HCT116 (cell line): ENCODE data around the gene CENPM. TPM values are rescaled to one million over a fixed set of nuclear protein-coding genes. Genes with fewer than 3 reads are reported as not detected.

Experiments
- ATAC-seq: fragments of 200-7000 bp; cut with Tn5 transposase; 2 replicates; pipeline ENCODE4 v1.9.1; 2020; ENCODE audit warnings: mild to moderate bottlenecking, moderate library complexity
- BruUV-seq: library from RNA; stranded (reverse); fragments of 400-500 nt; replicated peaks from 2 replicates; lab custom pipeline; 2021; lab: Mats Ljungman, UMichigan
- CTCF ChIA-PET: fragments of 300-600 bp; sonication (Branson Sonifier 250); formaldehyde crosslinking; loops from one replicate; lab custom pipeline; 2021; ENCODE audit warnings: antibody characterized with exemption; lab: Charles Lee
- POLR2A ChIA-PET: fragments of 300-600, 350-600 bp; sonication (Branson Sonifier 250); formaldehyde crosslinking; loops from one replicate; lab custom pipeline; 2021; ENCODE audit warnings: antibody characterized with exemption; lab: Charles Lee
- RAD21 ChIA-PET, 2 experiments: fragments of 300-600 bp; sonication (Branson Sonifier 250); formaldehyde crosslinking; loops; one replicate each; lab custom pipeline; 2023; ENCODE audit warnings: low total read pairs in 2 of 2; ENCODE audit not compliant: uncharacterized antibody in 2 of 2, unreplicated experiment in 2 of 2, low non-redundant PET in 1 of 2; lab: Charles Lee
- DNase-seq: peaks from one replicate; pipeline ENCODE4 v3.0.0-alpha.2; 2010; ENCODE audit warnings: low read depth, low spot score
- H2AFZ ChIP-seq: fragments of 200-600 bp; shearing (Covaris generic), sonication (generic); 2 replicates; pipeline ENCODE4 v1.6.1; 2017; ENCODE audit warnings: low read depth, mixed run types, mixed read lengths, antibody characterized with exemption, low read length; ENCODE audit not compliant: poor library complexity, severe bottlenecking
- H3K27ac ChIP-seq: 2 replicates; pipeline ENCODE4 v1.5.1; 2012; ENCODE audit warnings: low read depth, low read length
- H3K27me3 ChIP-seq: fragments of 200-600 bp; sonication (generic); 2 replicates; pipeline ENCODE4 v1.6.1; 2016; ENCODE audit warnings: mixed run types, low read length, mixed read lengths; ENCODE audit not compliant: insufficient read depth
- H3K36me3 ChIP-seq, 2 experiments: fragments of 200-500 bp in 1 of 2; fragments of 200-600 bp in 1 of 2; sonication (Bioruptor generic) in 1 of 2; sonication (generic) in 1 of 2; 2 replicates each; pipeline versions ENCODE4 v1.5.1 to v1.6.1; 2014 to 2016; ENCODE audit warnings: low read length in 2 of 2, inconsistent platforms in 1 of 2, mixed read lengths in 1 of 2, mixed run types in 1 of 2; ENCODE audit not compliant: insufficient read depth in 2 of 2, control insufficient read depth in 1 of 2
- H3K4me1 ChIP-seq, 2 experiments: fragments of 200-600 bp in 1 of 2; sonication (generic) in 1 of 2; 2 replicates each; pipeline versions ENCODE4 v1.5.1 to v1.6.1; 2012 to 2017; ENCODE audit warnings: low read length in 2 of 2, inconsistent platforms in 1 of 2, mild to moderate bottlenecking in 1 of 2, mixed read lengths in 1 of 2, mixed run types in 1 of 2, moderate library complexity in 1 of 2; ENCODE audit not compliant: insufficient read depth in 2 of 2, control insufficient read depth in 1 of 2
- H3K4me2 ChIP-seq: fragments of 200-600 bp; sonication (generic); 2 replicates; pipeline ENCODE4 v1.6.1; 2017; ENCODE audit warnings: mixed run types, low read length, mixed read lengths
- H3K4me3 ChIP-seq, 2 experiments: fragments of 200-600 bp in 1 of 2; sonication (generic) in 1 of 2; replicated peaks in 1 of 2; 2 replicates each; pipeline ENCODE4 v1.5.1; 2011 to 2016; ENCODE audit warnings: low read length in 2 of 2, control low read depth in 1 of 2, low read depth in 1 of 2, mild to moderate bottlenecking in 1 of 2, mixed read lengths in 1 of 2, mixed run types in 1 of 2
- H3K79me2 ChIP-seq: fragments of 200-600 bp; sonication (generic); 2 replicates; pipeline ENCODE4 v1.6.1; 2017; ENCODE audit warnings: mild to moderate bottlenecking, mixed run types, low read length, moderate library complexity, mixed read lengths; ENCODE audit not compliant: insufficient read depth
- H3K9ac ChIP-seq: fragments of 200-600 bp; sonication (generic); 2 replicates; pipeline ENCODE4 v1.6.1; 2016; ENCODE audit warnings: low read length, mixed read lengths
- H3K9me2 ChIP-seq: fragments of 200-600 bp; sonication (generic), shearing (Covaris generic); 2 replicates; pipeline ENCODE4 v1.6.1; 2017; ENCODE audit warnings: mixed run types, mild to moderate bottlenecking, moderate library complexity; ENCODE audit not compliant: insufficient read depth
- H3K9me3 ChIP-seq, 2 experiments: fragments of 200-500 bp in 1 of 2; fragments of 200-600 bp in 1 of 2; sonication (Bioruptor generic) in 1 of 2; sonication (generic) in 1 of 2; 2 replicates each; pipeline ENCODE4 v1.6.1; 2014 to 2017; ENCODE audit warnings: low read length in 2 of 2, mixed read lengths in 2 of 2, inconsistent platforms in 1 of 2, low read depth in 1 of 2, mild to moderate bottlenecking in 1 of 2, mixed run types in 1 of 2, moderate library complexity in 1 of 2; ENCODE audit not compliant: control insufficient read depth in 1 of 2, insufficient read depth in 1 of 2
- H4K20me1 ChIP-seq: fragments of 200-600 bp; sonication (generic), shearing (Covaris generic); 2 replicates; pipeline ENCODE4 v1.6.1; 2017; ENCODE audit warnings: mixed run types, mild to moderate bottlenecking, moderate library complexity; ENCODE audit not compliant: insufficient read depth
- CBX3 ChIP-seq: IDR thresholded peaks from 2 replicates; pipeline ENCODE4 v1.6.1; 2012; ENCODE audit warnings: low read depth
- ELF1 ChIP-seq: IDR thresholded peaks from 2 replicates; pipeline ENCODE4 v1.6.1; 2012; ENCODE audit warnings: low read depth, borderline replicate concordance
- JUND ChIP-seq: IDR thresholded peaks from 2 replicates; pipeline ENCODE4 v1.6.1; 2012
- MAX ChIP-seq: IDR thresholded peaks from 2 replicates; pipeline ENCODE4 v1.6.1; 2012
- POLR2A ChIP-seq: IDR thresholded peaks from 2 replicates; pipeline ENCODE4 v1.7.0; 2011; ENCODE audit warnings: borderline replicate concordance; ENCODE audit not compliant: insufficient read depth, insufficient read length; ENCODE audit errors: extremely low read depth
- POLR2AphosphoS5 ChIP-seq: IDR thresholded peaks from 2 replicates; pipeline ENCODE4 v1.6.1; 2011; ENCODE audit warnings: mild to moderate bottlenecking, low read depth, low read length, moderate library complexity
- SIN3A ChIP-seq: IDR thresholded peaks from 2 replicates; pipeline ENCODE4 v1.6.1; 2012; ENCODE audit warnings: low read depth
- SP1 ChIP-seq: IDR thresholded peaks from 2 replicates; pipeline ENCODE4 v1.6.1; 2012; ENCODE audit warnings: low read depth
- YY1 ChIP-seq: IDR thresholded peaks from 2 replicates; pipeline ENCODE4 v1.6.1; 2011; ENCODE audit warnings: low read length, low read depth, moderate library complexity, mild to moderate bottlenecking; ENCODE audit not compliant: insufficient replicate concordance; ENCODE audit errors: extremely low read depth
- ZFX ChIP-seq: fragments of 450-650 bp; IDR thresholded peaks from 2 replicates; pipeline ENCODE4 v1.6.1; 2017
- intact Hi-C: fragments of 100-400 bp; cut with micrococcal nuclease; formaldehyde crosslinking; loops from 2 replicates; pipeline ENCODE4 v1.10.0; 2022
- total RNA-seq: library from RNA; stranded (reverse); gene quantifications from one replicate; pipeline ENCODE4 v1.2.1, GENCODE V29; 2021; ENCODE audit not compliant: unreplicated experiment
- TF ChIP-seq, protein P1 (sequence below): IDR thresholded peaks from 2 replicates; pipeline ENCODE4 v1.6.1; 2012

The CENPM gene
- total RNA-seq, 1 experiment from 2014 or later: 44.7 TPM

DNA sequence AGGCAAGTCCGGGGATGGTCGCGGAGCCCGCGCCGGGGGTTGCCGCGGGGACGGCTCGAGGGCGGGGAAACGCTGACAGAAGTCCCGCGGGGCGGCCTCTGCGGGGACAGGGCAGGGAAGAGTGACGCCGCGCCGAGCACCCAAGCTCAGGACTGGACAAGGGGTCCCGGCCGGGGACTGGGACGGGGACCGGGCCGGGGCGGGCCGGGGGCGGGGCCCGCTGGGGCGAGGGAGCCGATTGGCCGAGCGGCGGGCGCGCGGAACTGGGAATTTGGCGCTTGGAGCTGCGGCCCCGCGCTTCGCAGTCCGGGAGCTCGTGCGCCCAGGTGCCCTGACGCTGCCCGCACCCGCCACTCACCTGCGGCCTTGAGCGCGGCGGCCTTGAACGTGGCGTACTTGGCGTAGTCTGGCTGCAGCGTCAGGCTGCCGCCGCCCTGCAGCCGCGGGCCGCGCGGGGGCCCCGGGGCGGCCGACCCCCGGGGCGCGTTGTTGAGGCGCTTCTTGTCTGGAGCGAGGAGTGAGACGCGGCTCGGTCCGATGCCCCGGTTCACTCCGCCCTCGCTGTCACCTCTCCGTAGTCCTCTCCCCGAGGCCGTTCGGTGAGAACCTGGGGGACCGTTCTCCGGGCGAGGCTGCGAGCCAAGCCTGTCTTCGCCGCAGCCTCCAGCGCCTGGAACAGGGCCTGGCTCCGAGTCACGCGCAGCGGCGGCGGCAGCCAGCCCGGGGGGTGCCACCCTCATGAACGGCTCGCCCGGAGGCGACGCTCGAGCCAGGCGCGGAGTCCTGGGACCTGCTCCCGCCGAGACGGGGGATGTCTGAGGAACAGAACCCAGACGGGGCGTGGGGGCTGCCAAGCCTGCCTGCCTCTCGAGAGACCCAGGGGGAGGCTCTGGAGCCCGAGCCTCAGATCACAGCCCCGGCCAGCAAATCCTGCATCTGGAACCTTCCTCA lies 36.6 kb downstream of the CENPM start:
- intact Hi-C loops: no loop called here
- POLR2A ChIA-PET: no interaction called here

More for the DNA sequence above, 36.6 kb downstream of the CENPM start:
- Histone ChIP-seq H3K4me2 (no peak overlapping the region), H2AFZ (no peak overlapping the region), H3K9me2 (no peaks in the 10 kb centered on the region), H3K9ac (no peak overlapping the region), H3K4me3 (no peak overlapping the region), H3K36me3 (peaks cover 3 to 5% of the 10 kb centered on the region in 2 experiments; a peak in 2 of 4 replicates), H3K79me2 (no peaks in the 10 kb centered on the region), H3K4me1 (peaks cover 6 to 21% of the 10 kb centered on the region in 2 experiments), H4K20me1 (no peaks in the 10 kb centered on the region), H3K9me3 (no peaks in the 10 kb centered on the region), H3K27ac (no peak overlapping the region), H3K27me3 (no peaks in the 10 kb centered on the region)
- ATAC-seq: no peak
- no peak for DNase-seq
- RAD21 ChIA-PET: no interaction called here
- TF ChIP-seq, protein P1, sequence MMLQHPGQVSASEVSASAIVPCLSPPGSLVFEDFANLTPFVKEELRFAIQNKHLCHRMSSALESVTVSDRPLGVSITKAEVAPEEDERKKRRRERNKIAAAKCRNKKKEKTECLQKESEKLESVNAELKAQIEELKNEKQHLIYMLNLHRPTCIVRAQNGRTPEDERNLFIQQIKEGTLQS: no peak
- TF ChIP-seq MAX (no peak), CBX3 (no peak), SIN3A (no peak), POLR2A (no peak), POLR2AphosphoS5 (no peak), SP1 (no peak), YY1 (no peak), JUND (no peak), ELF1 (no peak), ZFX (no peak)
- BruUV-seq: no TSS peak
- CTCF ChIA-PET: no interaction called here
